H1 (cell line): Measurements from ENCODE around the gene ASZ1. TPM values are rescaled to one million over a fixed set of nuclear protein-coding genes. Genes with fewer than 3 reads are reported as not detected.

Experiments used
- CTCF ChIA-PET: fragments of 300-600 bp; sonication (Branson Sonifier 250); formaldehyde crosslinking; loops from one replicate; lab custom pipeline; 2021; ENCODE audit not compliant: partially characterized antibody; lab: Charles Lee
- POLR2A ChIA-PET: fragments of 300-600 bp; sonication (Branson Sonifier 250); formaldehyde crosslinking; loops from one replicate; lab custom pipeline; 2021; ENCODE audit warnings: inconsistent platforms; ENCODE audit not compliant: partially characterized antibody; lab: Charles Lee
- DNase-seq, 2 experiments: peaks; one replicate each; pipeline versions ENCODE4 v3.0.0 to v3.0.0-alpha.2; 2010 to 2022; ENCODE audit warnings: low spot score in 2 of 2, low read depth in 1 of 2, mixed read lengths in 1 of 2
- FAIRE-seq: peaks from 2 replicates; lab custom pipeline; 2011; peaks lifted over from hg19 to GRCh38; lab: Jason Lieb, UNC
- H2AFZ ChIP-seq: 2 replicates; pipeline ENCODE4 v1.8.1; 2012; ENCODE audit warnings: low read length, inconsistent platforms
- H2AK5ac ChIP-seq: 2 replicates; pipeline ENCODE4 v1.6.1; 2013; ENCODE audit warnings: low read depth, low read length
- H2BK120ac ChIP-seq: replicated peaks from 2 replicates; pipeline ENCODE3; 2013; ENCODE audit warnings: low read depth, low read length, inconsistent platforms
- H2BK12ac ChIP-seq: 2 replicates; pipeline ENCODE4 v1.6.1; 2013; ENCODE audit warnings: low read depth, low read length
- H2BK15ac ChIP-seq: 2 replicates; pipeline ENCODE4 v1.6.1; 2013; ENCODE audit warnings: low read length
- H2BK20ac ChIP-seq: 2 replicates; pipeline ENCODE4 v1.6.1; 2013; ENCODE audit warnings: low read length
- H2BK5ac ChIP-seq: 2 replicates; pipeline ENCODE4 v1.6.1; 2013; ENCODE audit warnings: low read depth, low read length
- H3K14ac ChIP-seq: 2 replicates; pipeline ENCODE4 v1.6.1; 2013; ENCODE audit warnings: inconsistent platforms; ENCODE audit not compliant: insufficient read length
- H3K18ac ChIP-seq: 2 replicates; pipeline ENCODE4 v1.6.1; 2013; ENCODE audit warnings: low read length; ENCODE audit errors: extremely low read depth
- H3K23ac ChIP-seq: 2 replicates; pipeline ENCODE4 v1.6.1; 2013; ENCODE audit warnings: inconsistent platforms; ENCODE audit not compliant: insufficient read length
- H3K23me2 ChIP-seq: 2 replicates; pipeline ENCODE4 v1.6.1; 2013; ENCODE audit warnings: low read depth, low read length
- H3K27ac ChIP-seq: 2 replicates; pipeline ENCODE4 v1.6.1; 2011; ENCODE audit warnings: low read depth, low read length, inconsistent platforms
- H3K27me3 ChIP-seq, 4 experiments: replicated peaks in 1 of 4; 1 replicate in 1 of 4; 2 replicates in 3 of 4; pipeline versions ENCODE4 v1.6.1 to v1.8.1; 2011 to 2013; ENCODE audit warnings: low read length in 3 of 4, mild to moderate bottlenecking in 3 of 4, inconsistent platforms in 2 of 4, mixed read lengths in 2 of 4, moderate library complexity in 1 of 4; ENCODE audit not compliant: control insufficient read depth in 3 of 4, insufficient read depth in 3 of 4; ENCODE audit errors: extremely low read depth in 1 of 4
- H3K36me3 ChIP-seq, 4 experiments: 2 replicates each; pipeline versions ENCODE4 v1.6.1 to v1.8.1; 2011 to 2013; ENCODE audit warnings: mild to moderate bottlenecking in 4 of 4, low read length in 3 of 4, moderate library complexity in 2 of 4, control low read depth in 1 of 4, inconsistent platforms in 1 of 4; ENCODE audit not compliant: insufficient read depth in 4 of 4, control insufficient read depth in 2 of 4
- H3K4ac ChIP-seq: replicated peaks from 2 replicates; pipeline ENCODE3; 2013; ENCODE audit warnings: low read length, low read depth, mixed read lengths, inconsistent platforms; ENCODE audit not compliant: insufficient read length
- H3K4me1 ChIP-seq, 4 experiments: replicated peaks in 1 of 4; 1 replicate in 1 of 4; 2 replicates in 3 of 4; pipeline versions ENCODE4 v1.6.1 to v1.8.1; 2011 to 2013; ENCODE audit warnings: low read length in 3 of 4, inconsistent platforms in 2 of 4, mixed read lengths in 1 of 4; ENCODE audit not compliant: insufficient read depth in 4 of 4, control insufficient read depth in 3 of 4
- H3K4me2 ChIP-seq, 2 experiments: 2 replicates each; pipeline versions ENCODE4 v1.6.1 to v1.8.1; 2011 to 2013; ENCODE audit warnings: low read depth in 2 of 2, low read length in 2 of 2, control low read depth in 1 of 2, inconsistent platforms in 1 of 2, mild to moderate bottlenecking in 1 of 2; ENCODE audit not compliant: insufficient read depth in 1 of 2
- H3K4me3 ChIP-seq, 4 experiments: fragments of 200-600, 300-600 bp in 1 of 4; sonication (generic), shearing (Covaris generic), sonication (Bioruptor Twin) in 1 of 4; 2 replicates each; pipeline versions ENCODE4 v1.5.1 to v1.8.1; 2011 to 2016; ENCODE audit warnings: low read length in 4 of 4, low read depth in 3 of 4, control low read depth in 2 of 4, inconsistent platforms in 2 of 4, mild to moderate bottlenecking in 2 of 4, mixed read lengths in 1 of 4, moderate library complexity in 1 of 4; ENCODE audit not compliant: insufficient read depth in 2 of 4; ENCODE audit errors: extremely low read depth in 1 of 4
- H3K56ac ChIP-seq: replicated peaks from 2 replicates; pipeline ENCODE3; 2013; ENCODE audit warnings: low read depth, mild to moderate bottlenecking, mixed read lengths, low read length, inconsistent platforms; ENCODE audit not compliant: insufficient read length
- H3K79me1 ChIP-seq: 2 replicates; pipeline ENCODE4 v1.6.1; 2013; ENCODE audit warnings: low read depth, low read length, control low read depth
- H3K79me2 ChIP-seq, 2 experiments: 2 replicates each; pipeline versions ENCODE4 v1.6.1 to v1.8.1; 2012 to 2013; ENCODE audit warnings: low read length in 2 of 2, mild to moderate bottlenecking in 2 of 2, inconsistent platforms in 1 of 2; ENCODE audit not compliant: insufficient read depth in 2 of 2, control insufficient read depth in 1 of 2
- H3K9ac ChIP-seq, 4 experiments: replicated peaks in 1 of 4; 1 replicate in 1 of 4; 2 replicates in 3 of 4; pipeline versions ENCODE4 v1.6.1 to v1.8.1; 2011 to 2013; ENCODE audit warnings: low read depth in 3 of 4, low read length in 3 of 4, control low read depth in 2 of 4, mild to moderate bottlenecking in 2 of 4, moderate library complexity in 2 of 4, inconsistent platforms in 1 of 4; ENCODE audit errors: extremely low read depth in 1 of 4
- H3K9me3 ChIP-seq, 2 experiments: 2 replicates each; pipeline versions ENCODE4 v1.6.1 to v1.8.1; 2012 to 2013; ENCODE audit warnings: mild to moderate bottlenecking in 2 of 2, moderate library complexity in 2 of 2, control low read depth in 1 of 2, inconsistent platforms in 1 of 2, low read depth in 1 of 2, low read length in 1 of 2, mixed read lengths in 1 of 2; ENCODE audit not compliant: insufficient read depth in 2 of 2
- H4K20me1 ChIP-seq, 2 experiments: replicated peaks in 1 of 2; 2 replicates each; pipeline versions ENCODE3 to v1.8.1; 2011 to 2013; ENCODE audit warnings: inconsistent platforms in 2 of 2, low read length in 2 of 2, mild to moderate bottlenecking in 1 of 2; ENCODE audit not compliant: insufficient read depth in 2 of 2, control insufficient read depth in 1 of 2
- H4K5ac ChIP-seq: 2 replicates; pipeline ENCODE4 v1.6.1; 2013; ENCODE audit warnings: low read length, low read depth, mixed read lengths, inconsistent platforms; ENCODE audit not compliant: insufficient read length
- H4K8ac ChIP-seq: 2 replicates; pipeline ENCODE4 v1.8.0; 2013; ENCODE audit warnings: mild to moderate bottlenecking, moderate library complexity, low read length, inconsistent platforms; ENCODE audit not compliant: insufficient read depth; ENCODE audit errors: extremely low read depth
- H4K91ac ChIP-seq: replicated peaks from 2 replicates; pipeline ENCODE3; 2013; ENCODE audit warnings: low read length, mixed read lengths, inconsistent platforms; ENCODE audit not compliant: insufficient read length
- CTBP2 ChIP-seq: IDR thresholded peaks from 2 replicates; pipeline ENCODE4 v1.7.0; 2011; ENCODE audit warnings: borderline replicate concordance, mild to moderate bottlenecking, moderate library complexity, mixed read lengths, low read length; ENCODE audit not compliant: insufficient read depth, insufficient read length
- WGBS, 2 experiments: shearing (Covaris generic) in 1 of 2; methylation state at CpG; one replicate each; pipeline versions ENCODE4 v1.1.6 to v1.1.7; 2013 to 2015; ENCODE audit warnings: low lambda C conversion rate in 2 of 2, mixed read lengths in 2 of 2, inconsistent platforms in 1 of 2, low coverage in 1 of 2, missing lambda C conversion rate in 1 of 2; ENCODE audit not compliant: insufficient replicate concordance in 2 of 2, insufficient coverage in 1 of 2, insufficient read length in 1 of 2; ENCODE audit errors: extremely low coverage in 1 of 2, missing lambda C conversion rate in 1 of 2; 5-methylcytosine and 5-hydroxymethylcytosine counted together
- polyA plus RNA-seq, 7 experiments: library from polyadenylated mRNA; depleted of rRNA in 3 of 7; stranded (reverse) in 5 of 7; unstranded in 2 of 7; fragments of >200 nt in 5 of 7; fragments of 200-250 nt in 2 of 7; gene quantifications; 1 replicate in 5 of 7; 2 replicates in 1 of 7; 4 replicates in 1 of 7; pipeline versions ENCODE4 v1.2.1 to v1.2.3, GENCODE V29; 2011 to 2013; ENCODE audit warnings: missing spikeins in 2 of 7, mixed read lengths in 2 of 7
- total RNA-seq: library from RNA; stranded (reverse); fragmentation: NEBNext Ultra II Directional; extraction: Animal tissue kit (Norgen Biotek cat#: 25700); gene quantifications from 2 replicates; pipeline ENCODE4 v1.2.1, GENCODE V29; 2021

Gene ASZ1
- total and polyA plus RNA-seq, 2 of the 8 experiments (the other 6 are each of a cell fraction or from before 2014, with no cell fraction given) = not detected

- Histone ChIP-seq H3K4me3 (no peak overlapping the region), H4K5ac (no peak overlapping the region), H2BK5ac (no peak overlapping the region), H2AFZ (no peak overlapping the region), H3K79me1 (no peaks in the 10 kb centered on the region), H4K20me1 (no peaks in the 10 kb centered on the region), H3K9ac (no peak overlapping the region), H3K23me2 (no peaks in the 10 kb centered on the region), H3K14ac (no peak overlapping the region), H2BK20ac (no peak overlapping the region), H3K27ac (no peak overlapping the region), H3K79me2 (no peaks in the 10 kb centered on the region), H2BK15ac (no peak overlapping the region), H3K56ac (no peak overlapping the region), H4K91ac (no peak overlapping the region), H4K8ac (no peak overlapping the region), H3K4ac (no peak overlapping the region), H3K4me2 (no peak overlapping the region), H3K4me1 (no peaks in the 10 kb centered on the region), H2BK12ac (no peak overlapping the region), H3K18ac (no peak overlapping the region), H2AK5ac (no peak overlapping the region), H3K36me3 (no peaks in the 10 kb centered on the region), H2BK120ac (no peak overlapping the region), H3K27me3 (no peaks in the 10 kb centered on the region), H3K9me3 (no peaks in the 10 kb centered on the region), H3K23ac (no peak overlapping the region)
- WGBS, 2 experiments = 60% methylated on average over 3 of the region's 3 CpGs; no CpG with 5 or more reads in 1 of the 2 experiments
- DNase-seq = no peak
- ChIA-PET POLR2A (interaction anchor here (0.6 kb wide), 1 partner anchor 18 kb away, joined by 3 read pairs; no protein-coding TSS in a partner anchor), CTCF (interaction anchor here (0.6 to 3.7 kb wide), 28 partner anchors 9 to 695 kb away, joined by 3 to 22 read pairs (median 3); partner anchors contain the start of gene CFTR)
- FAIRE-seq = no peak
- no peak for TF ChIP-seq CTBP2
Measured at GRCh38 chr7:117458977-117459583, 31.8 kb upstream of the ASZ1 start.
